GM12878 (cell line): ENCODE data around the gene IL36A. TPM values are rescaled to one million over a fixed set of nuclear protein-coding genes. Genes with fewer than 3 reads are reported as not detected.

Source experiments
- ATAC-seq: fragments of 200-7000 bp; cut with Tn5 transposase; 3 replicates; pipeline ENCODE4 v1.9.1; 2020; ENCODE audit warnings: mild to moderate bottlenecking, moderate library complexity
- BruUV-seq: library from RNA; stranded (reverse); fragments of 400-500 nt; replicated peaks from 2 replicates; lab custom pipeline; 2021; lab: Mats Ljungman, UMichigan
- CTCF ChIA-PET: fragments of 300-600 bp; sonication (Branson Sonifier 250); formaldehyde crosslinking; extraction: SDS; loops from one replicate; lab custom pipeline; 2021; ENCODE audit warnings: inconsistent platforms; lab: Yijun Ruan, JAX
- POLR2A ChIA-PET: fragments of 350-600 bp; formaldehyde crosslinking; extraction: SDS; loops from one replicate; lab custom pipeline; 2021; ENCODE audit warnings: inconsistent platforms; lab: Charles Lee
- RAD21 ChIA-PET: fragments of 300-600 bp; sonication (Branson Sonifier 250); formaldehyde crosslinking; loops from one replicate; lab custom pipeline; 2023; ENCODE audit warnings: antibody characterized with exemption; ENCODE audit not compliant: unreplicated experiment; lab: Charles Lee
- SMC1A ChIA-PET: fragments of 300-600 bp; sonication (Branson Sonifier 250); formaldehyde crosslinking; loops from one replicate; lab custom pipeline; 2023; ENCODE audit not compliant: unreplicated experiment, uncharacterized antibody; lab: Charles Lee
- DNase-seq: peaks from one replicate; pipeline ENCODE4 v3.0.0-alpha.2; 2011; ENCODE audit warnings: low read depth, low spot score
- FAIRE-seq: peaks from 3 replicates; lab custom pipeline; 2011; peaks lifted over from hg19 to GRCh38; lab: Jason Lieb, UNC
- H2AFZ ChIP-seq: 2 replicates; pipeline ENCODE4 v1.6.0; 2011; ENCODE audit warnings: low read depth, low read length, control low read depth; ENCODE audit not compliant: control insufficient read depth
- H3K27ac ChIP-seq: 2 replicates; pipeline ENCODE4 v1.5.1; 2011; ENCODE audit warnings: control low read depth; ENCODE audit not compliant: control insufficient read depth, insufficient read depth
- H3K27me3 ChIP-seq, 2 experiments: replicated peaks in 1 of 2; 2 replicates each; pipeline versions ENCODE4 v1.6.0 to v1.6.1; 2011; ENCODE audit warnings: low read length in 1 of 2; ENCODE audit not compliant: control insufficient read depth in 2 of 2, insufficient read depth in 2 of 2
- H3K36me3 ChIP-seq, 2 experiments: 2 replicates each; pipeline ENCODE4 v1.5.1; 2011; ENCODE audit warnings: low read length in 1 of 2; ENCODE audit not compliant: control insufficient read depth in 2 of 2, insufficient read depth in 2 of 2
- H3K4me1 ChIP-seq: 2 replicates; pipeline ENCODE4 v1.6.1; 2011; ENCODE audit warnings: mild to moderate bottlenecking, low read length, moderate library complexity, mixed read lengths; ENCODE audit not compliant: control insufficient read depth, insufficient read depth
- H3K4me2 ChIP-seq: 2 replicates; pipeline ENCODE4 v1.6.0; 2011; ENCODE audit warnings: control low read depth; ENCODE audit not compliant: control insufficient read depth, insufficient read depth
- H3K4me3 ChIP-seq: fragments of 200-600 bp; sonication (generic); 2 replicates; pipeline ENCODE4 v1.5.1; 2016
- H3K79me2 ChIP-seq: 2 replicates; pipeline ENCODE4 v1.6.0; 2011; ENCODE audit warnings: low read length; ENCODE audit not compliant: control insufficient read depth, insufficient read depth
- H3K9ac ChIP-seq: 2 replicates; pipeline ENCODE4 v1.8.0; 2011; ENCODE audit warnings: low read length, control low read depth, mixed read lengths; ENCODE audit not compliant: control insufficient read depth, insufficient read depth
- H3K9me3 ChIP-seq: replicated peaks from 3 replicates; pipeline ENCODE4 v1.5.1; 2011; ENCODE audit warnings: mild to moderate bottlenecking, low read length; ENCODE audit not compliant: control insufficient read depth, insufficient read depth
- H4K20me1 ChIP-seq: 2 replicates; pipeline ENCODE4 v1.6.0; 2011; ENCODE audit not compliant: control insufficient read depth, insufficient read depth
- EGR1 ChIP-seq, 2 experiments: IDR thresholded peaks; 1 replicate in 1 of 2; 2 replicates in 1 of 2; pipeline ENCODE4 v1.6.1; 2011 to 2012; ENCODE audit warnings: low read depth in 2 of 2, low read length in 2 of 2, borderline replicate concordance in 1 of 2, mild to moderate bottlenecking in 1 of 2, moderate library complexity in 1 of 2
- GABPA ChIP-seq: IDR thresholded peaks from 2 replicates; pipeline ENCODE4 v1.6.1; 2014; ENCODE audit warnings: antibody characterized with exemption, low read depth, mild to moderate bottlenecking, inconsistent platforms
- KAT2A ChIP-seq: conservative IDR thresholded peaks from 2 replicates; pipeline ENCODE4 v1.6.1; 2011; ENCODE audit warnings: low read depth, low read length; ENCODE audit not compliant: control insufficient read depth
- KLF5 ChIP-seq: fragments of 450-650 bp; IDR thresholded peaks from 2 replicates; pipeline ENCODE4 v1.6.1; 2014; ENCODE audit warnings: mild to moderate bottlenecking; ENCODE audit not compliant: partially characterized antibody
- NRF1 ChIP-seq: conservative IDR thresholded peaks from 2 replicates; pipeline ENCODE4 v1.6.1; 2011; ENCODE audit warnings: mild to moderate bottlenecking, low read depth, low read length, improper control_type of control experiment
- SP1 ChIP-seq: IDR thresholded peaks from one replicate; pipeline ENCODE4 v1.6.1; 2011; ENCODE audit warnings: low read depth, low read length
- SUPT20H ChIP-seq: IDR thresholded peaks from 2 replicates; pipeline ENCODE4 v1.6.1; 2011; ENCODE audit warnings: low read depth, mild to moderate bottlenecking, low read length, moderate library complexity, borderline replicate concordance; ENCODE audit not compliant: control insufficient read depth
- SUZ12 ChIP-seq: fragments of 200-600 bp; sonication (generic); IDR thresholded peaks from one replicate; pipeline ENCODE4 v1.6.1; 2018; ENCODE audit warnings: antibody characterized with exemption, mild to moderate bottlenecking; ENCODE audit not compliant: unreplicated experiment
- ZNF217 ChIP-seq: fragments of 450-650 bp; IDR thresholded peaks from 2 replicates; pipeline ENCODE4 v1.6.1; 2017; ENCODE audit warnings: antibody characterized with exemption, mild to moderate bottlenecking
- WGBS: methylation state at CpG from one replicate; pipeline ENCODE4 v1.1.6; 2016; ENCODE audit warnings: low lambda C conversion rate; ENCODE audit not compliant: insufficient replicate concordance, insufficient coverage; ENCODE audit errors: missing lambda C conversion rate; 5-methylcytosine and 5-hydroxymethylcytosine counted together
- in situ Hi-C: fragments of 300-500 bp; cut with MboI; formaldehyde crosslinking; loops from 9 replicates; pipeline ENCODE4 v1.14.3; 2018; ENCODE audit warnings: mixed read lengths
- intact Hi-C: fragments of 100-400 bp; cut with micrococcal nuclease; formaldehyde crosslinking; loops from one replicate; pipeline ENCODE4 v1.14.2; 2022; ENCODE audit not compliant: unreplicated experiment
- polyA plus RNA-seq, 11 experiments: library from polyadenylated mRNA; depleted of rRNA in 4 of 11; unstranded in 6 of 11; stranded (reverse) in 5 of 11; fragments of >200 nt; fragmentation: Nextera tagmentation in 4 of 11; fragmentation: Illumina TruSeq in 1 of 11; extraction: Ambion mirVana in 4 of 11; extraction: Trizol in 1 of 11; gene quantifications; 1 replicate in 1 of 11; 2 replicates in 10 of 11; pipeline versions ENCODE4 v1.2.1 to v1.2.3, GENCODE V29; 2011 to 2016; ENCODE audit warnings: inconsistent platforms in 2 of 11, missing spikeins in 2 of 11, low read depth in 1 of 11
- total RNA-seq, 4 experiments: library from RNA; depleted of rRNA in 3 of 4; stranded (reverse); fragments of >200 nt in 3 of 4; fragmentation: Illumina TruSeq in 1 of 4; extraction: Trizol in 1 of 4; gene quantifications; 2 replicates each; pipeline versions ENCODE4 v1.2.1 to v1.2.3, GENCODE V29; 2013 to 2021
- TF ChIP-seq, protein P1 (sequence below): fragments of 450-650 bp; IDR thresholded peaks from 2 replicates; pipeline ENCODE4 v1.6.1; 2017; ENCODE audit warnings: low read depth, mild to moderate bottlenecking, moderate library complexity
- TF ChIP-seq, protein P2 (sequence below): fragments of 450-650 bp; IDR thresholded peaks from 2 replicates; pipeline ENCODE4 v1.6.1; 2016; ENCODE audit warnings: mild to moderate bottlenecking
- TF ChIP-seq, protein P3 (sequence below): IDR thresholded peaks from 2 replicates; pipeline ENCODE4 v1.6.1; 2012; ENCODE audit warnings: low read depth, low read length, improper control_type of control experiment

The IL36A gene
- total and polyA plus RNA-seq, 10 of the 15 experiments (the other 5 are each of a cell fraction or from before 2014, with no cell fraction given), result not detected

DNA sequence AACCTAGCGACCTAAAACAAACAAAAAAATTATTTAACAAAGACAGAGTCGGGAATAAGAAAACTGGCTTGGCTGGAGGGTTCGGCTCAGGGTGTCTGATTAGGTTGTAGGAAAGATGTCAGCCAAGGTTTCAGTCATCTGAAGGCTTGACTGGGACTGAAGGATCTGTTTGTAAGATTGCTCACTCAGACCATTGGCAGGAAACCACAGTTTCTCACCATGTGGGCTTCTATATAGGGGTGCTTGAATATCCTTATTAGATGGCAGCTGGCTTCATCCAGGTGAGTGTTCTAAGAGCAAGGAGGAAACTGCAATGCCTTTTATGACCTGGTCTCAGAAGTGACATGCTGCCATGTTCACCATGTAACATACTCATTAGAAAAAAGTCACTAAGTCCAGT, 48.4 kb downstream of the IL36A start:
- CTCF ChIA-PET, result no interaction called here

DNA sequence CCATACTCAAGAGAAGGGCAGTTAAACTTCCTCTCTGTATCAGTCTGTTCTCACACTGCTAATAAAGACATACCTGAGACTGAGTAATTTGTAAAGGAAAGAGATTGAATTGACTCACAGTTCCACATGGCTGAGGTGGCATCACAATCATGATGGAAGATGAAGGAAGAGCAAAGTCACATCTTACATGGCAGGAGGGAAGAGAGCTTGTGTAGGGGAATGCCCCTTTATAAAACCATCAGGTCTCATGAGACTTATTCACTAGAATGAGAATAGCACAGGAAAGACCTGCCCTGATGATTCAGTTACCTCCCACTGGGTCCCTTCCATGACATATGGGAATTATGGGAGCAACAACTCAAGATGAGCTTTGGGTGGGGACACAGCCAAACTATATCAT, 48.8 kb downstream of the IL36A start:
- intact Hi-C loops (no loop called here), in situ Hi-C loops (no loop called here)
- ATAC-seq (no peak), FAIRE-seq (no peak), DNase-seq (no peak)
- RAD21 ChIA-PET, result no interaction called here
- Histone ChIP-seq H3K9ac (no peak overlapping the region), H3K27ac (no peak overlapping the region), H3K36me3 (no peaks in the 10 kb centered on the region), H2AFZ (no peak overlapping the region), H3K4me3 (no peak overlapping the region), H3K9me3 (peaks cover 2% of the 10 kb centered on the region; the same call in 1 of the 3 replicates), H3K79me2 (no peaks in the 10 kb centered on the region), H3K4me1 (no peaks in the 10 kb centered on the region), H4K20me1 (no peaks in the 10 kb centered on the region), H3K4me2 (no peak overlapping the region), H3K27me3 (no peaks in the 10 kb centered on the region; a peak in 1 of 4 replicates)
- no TSS peak for BruUV-seq
- TF ChIP-seq GABPA, result no peak
- no peak for TF ChIP-seq SUZ12
- TF ChIP-seq, protein P1, sequence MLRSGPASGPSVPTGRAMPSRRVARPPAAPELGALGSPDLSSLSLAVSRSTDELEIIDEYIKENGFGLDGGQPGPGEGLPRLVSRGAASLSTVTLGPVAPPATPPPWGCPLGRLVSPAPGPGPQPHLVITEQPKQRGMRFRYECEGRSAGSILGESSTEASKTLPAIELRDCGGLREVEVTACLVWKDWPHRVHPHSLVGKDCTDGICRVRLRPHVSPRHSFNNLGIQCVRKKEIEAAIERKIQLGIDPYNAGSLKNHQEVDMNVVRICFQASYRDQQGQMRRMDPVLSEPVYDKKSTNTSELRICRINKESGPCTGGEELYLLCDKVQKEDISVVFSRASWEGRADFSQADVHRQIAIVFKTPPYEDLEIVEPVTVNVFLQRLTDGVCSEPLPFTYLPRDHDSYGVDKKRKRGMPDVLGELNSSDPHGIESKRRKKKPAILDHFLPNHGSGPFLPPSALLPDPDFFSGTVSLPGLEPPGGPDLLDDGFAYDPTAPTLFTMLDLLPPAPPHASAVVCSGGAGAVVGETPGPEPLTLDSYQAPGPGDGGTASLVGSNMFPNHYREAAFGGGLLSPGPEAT, result no peak
- TF ChIP-seq, protein P2, sequence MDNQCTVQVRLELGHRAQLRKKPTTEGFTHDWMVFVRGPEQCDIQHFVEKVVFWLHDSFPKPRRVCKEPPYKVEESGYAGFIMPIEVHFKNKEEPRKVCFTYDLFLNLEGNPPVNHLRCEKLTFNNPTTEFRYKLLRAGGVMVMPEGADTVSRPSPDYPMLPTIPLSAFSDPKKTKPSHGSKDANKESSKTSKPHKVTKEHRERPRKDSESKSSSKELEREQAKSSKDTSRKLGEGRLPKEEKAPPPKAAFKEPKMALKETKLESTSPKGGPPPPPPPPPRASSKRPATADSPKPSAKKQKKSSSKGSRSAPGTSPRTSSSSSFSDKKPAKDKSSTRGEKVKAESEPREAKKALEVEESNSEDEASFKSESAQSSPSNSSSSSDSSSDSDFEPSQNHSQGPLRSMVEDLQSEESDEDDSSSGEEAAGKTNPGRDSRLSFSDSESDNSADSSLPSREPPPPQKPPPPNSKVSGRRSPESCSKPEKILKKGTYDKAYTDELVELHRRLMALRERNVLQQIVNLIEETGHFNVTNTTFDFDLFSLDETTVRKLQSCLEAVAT, result no peak
- TF ChIP-seq KLF5, result no peak
- TF ChIP-seq EGR1 (IDR thresholded peaks at IDR 0.05; ENCODE audit: borderline replicate concordance in 1 of 2, low read depth in 2 of 2, low read length in 2 of 2), result no peak
- no peak for TF ChIP-seq ZNF217
- CTCF ChIA-PET, result no interaction called here
- POLR2A ChIA-PET, result no interaction called here
- SMC1A ChIA-PET, result interaction anchor here (1.5 kb wide), 1 partner anchor 11 kb away, joined by 3 read pairs; no protein-coding TSS in a partner anchor

More for the DNA sequence above, 48.4 kb downstream of the IL36A start:
- ATAC-seq (no peak), DNase-seq (no peak), FAIRE-seq (no peak)
- H4K20me1 ChIP-seq, result no peaks in the 10 kb centered on the region
- ChIA-PET SMC1A (interaction anchor here (1.5 kb wide), 1 partner anchor 11 kb away, joined by 3 read pairs; no protein-coding TSS in a partner anchor), RAD21 (no interaction called here)
- no peaks in the 10 kb centered on the region for H3K79me2 ChIP-seq
- in situ Hi-C loops, result no loop called here
- no peak overlapping the region for H3K4me2 ChIP-seq
- no peaks in the 10 kb centered on the region for H3K36me3 ChIP-seq
- no TSS peak for BruUV-seq
- intact Hi-C loops, result no loop called here
- WGBS, result 14% methylated on average over 3 of the region's 3 CpGs
- H2AFZ ChIP-seq, result no peak overlapping the region
- TF ChIP-seq SP1, result no peak
- no peak for TF ChIP-seq EGR1 (IDR thresholded peaks at IDR 0.05; ENCODE audit: borderline replicate concordance in 1 of 2, low read depth in 2 of 2, low read length in 2 of 2)
- TF ChIP-seq, protein P3, sequence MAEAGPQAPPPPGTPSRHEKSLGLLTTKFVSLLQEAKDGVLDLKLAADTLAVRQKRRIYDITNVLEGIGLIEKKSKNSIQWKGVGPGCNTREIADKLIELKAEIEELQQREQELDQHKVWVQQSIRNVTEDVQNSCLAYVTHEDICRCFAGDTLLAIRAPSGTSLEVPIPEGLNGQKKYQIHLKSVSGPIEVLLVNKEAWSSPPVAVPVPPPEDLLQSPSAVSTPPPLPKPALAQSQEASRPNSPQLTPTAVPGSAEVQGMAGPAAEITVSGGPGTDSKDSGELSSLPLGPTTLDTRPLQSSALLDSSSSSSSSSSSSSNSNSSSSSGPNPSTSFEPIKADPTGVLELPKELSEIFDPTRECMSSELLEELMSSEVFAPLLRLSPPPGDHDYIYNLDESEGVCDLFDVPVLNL, result no peak
- TF ChIP-seq NRF1, result no peak
- TF ChIP-seq KAT2A, result no peak
- TF ChIP-seq SUPT20H, result no peak
- TF ChIP-seq, all 136 proteins: peak for 0
- no peak overlapping the region for H3K9ac ChIP-seq
- H3K27me3 ChIP-seq, result no peaks in the 10 kb centered on the region; a peak in 1 of 4 replicates
- no peak overlapping the region for H3K4me3 ChIP-seq
- H3K4me1 ChIP-seq, result no peaks in the 10 kb centered on the region
- H3K9me3 ChIP-seq, result peaks cover 2% of the 10 kb centered on the region; the same call in 1 of the 3 replicates
- POLR2A ChIA-PET, result no interaction called here
- H3K27ac ChIP-seq, result no peak overlapping the region
